ENCODE results near the gene MEIS2.

MEIS2 gene

DNA sequence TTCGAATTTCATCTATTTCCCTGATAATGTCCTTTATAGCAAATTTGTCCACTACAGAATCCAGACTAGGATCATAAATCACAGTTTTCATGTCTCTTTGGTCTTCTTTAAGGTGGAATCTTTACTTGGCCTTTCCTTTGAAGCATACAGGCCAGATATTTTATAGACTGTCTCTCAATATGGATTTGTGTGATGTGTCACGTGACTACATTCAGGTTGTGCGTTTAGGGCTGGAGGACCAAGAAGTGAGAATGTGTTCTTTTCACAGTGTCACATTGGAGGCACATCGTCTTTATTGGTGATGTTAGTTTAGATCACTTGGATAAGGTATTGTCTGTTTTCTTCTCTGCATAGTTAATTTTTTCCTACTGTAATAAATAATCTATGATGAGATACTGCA lies 232.9 kb downstream of the MEIS2 start:
- DNase-seq, result no peak

- no peak for DNase-seq
Measured at GRCh38 chr15:36866896-36867295, 233.5 kb downstream of the MEIS2 start.

DNA sequence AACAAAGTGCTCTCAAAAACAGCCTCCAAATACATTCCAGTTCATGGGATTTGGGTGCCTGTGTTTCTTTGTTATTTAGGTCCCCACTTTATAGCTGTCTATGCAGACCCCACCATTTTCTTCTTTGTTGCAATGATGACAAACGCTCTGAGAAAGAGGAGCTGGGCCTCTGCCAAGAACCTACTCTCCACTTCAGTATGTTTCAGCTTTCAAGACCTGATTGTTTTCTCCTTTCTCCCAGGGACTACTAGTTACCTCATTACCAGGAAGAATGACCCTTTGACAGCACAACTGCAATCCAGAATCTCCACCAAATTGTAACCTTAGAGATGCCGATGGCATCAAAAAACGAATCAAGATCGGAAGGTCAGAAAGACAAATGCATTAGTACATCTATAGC lies 236.8 kb downstream of the MEIS2 start:
- no peak for DNase-seq

DNA sequence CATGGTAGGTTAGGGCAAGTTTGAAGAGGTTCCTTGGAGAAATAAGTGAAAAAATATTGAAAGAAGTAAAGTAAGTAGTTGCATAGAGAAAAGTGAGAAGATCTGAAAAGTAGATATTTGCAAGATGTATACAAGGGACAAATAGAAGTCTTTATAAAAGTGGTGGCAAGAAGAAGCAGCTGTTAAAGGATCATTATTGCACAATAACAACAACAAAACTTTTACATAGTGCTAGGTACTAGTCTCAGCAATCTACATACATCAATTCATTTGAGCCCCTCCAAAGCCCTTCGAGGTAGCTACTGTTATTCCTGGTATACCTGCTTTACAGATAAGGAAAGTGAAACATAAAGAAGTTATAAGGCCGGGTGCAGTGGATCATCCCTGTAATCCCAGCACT lies 239.6 kb downstream of the MEIS2 start:
- DNase-seq, result no peak

GRCh38 chr15:36858423-36858822 lies 241.9 kb downstream of the MEIS2 start:
- DNase-seq, result no peak

DNA sequence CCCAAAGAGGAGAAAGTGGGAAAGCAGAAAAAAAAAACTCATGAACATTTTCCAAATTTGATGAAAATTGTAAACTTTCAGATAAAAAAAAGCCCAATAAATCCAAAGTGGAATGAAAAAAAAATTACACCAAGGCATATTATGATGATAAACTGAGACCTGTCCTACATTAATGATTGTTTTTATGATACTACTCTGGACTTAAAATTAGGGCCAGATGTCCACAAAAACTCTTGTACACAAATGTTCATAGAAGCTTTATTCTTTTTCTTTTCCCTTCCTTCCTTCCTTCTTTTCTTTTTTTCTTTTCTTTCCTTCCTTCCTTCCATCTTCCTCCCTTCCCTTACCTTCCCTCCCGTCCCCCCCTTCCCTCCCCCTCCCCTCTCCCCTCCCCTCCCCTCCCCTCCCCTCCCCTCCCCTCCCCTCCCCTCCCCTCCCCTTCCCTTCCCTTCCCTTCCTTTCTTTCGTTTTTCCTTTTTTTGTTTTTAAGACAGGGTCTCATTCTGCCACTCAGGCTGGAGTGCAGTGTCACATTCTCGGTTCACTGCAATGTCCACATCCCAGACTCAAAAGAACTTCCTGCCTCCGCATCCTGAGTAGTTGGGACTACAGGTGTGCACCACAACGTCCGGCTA lies 243.9 kb downstream of the MEIS2 start:
- no peak for DNase-seq

DNA sequence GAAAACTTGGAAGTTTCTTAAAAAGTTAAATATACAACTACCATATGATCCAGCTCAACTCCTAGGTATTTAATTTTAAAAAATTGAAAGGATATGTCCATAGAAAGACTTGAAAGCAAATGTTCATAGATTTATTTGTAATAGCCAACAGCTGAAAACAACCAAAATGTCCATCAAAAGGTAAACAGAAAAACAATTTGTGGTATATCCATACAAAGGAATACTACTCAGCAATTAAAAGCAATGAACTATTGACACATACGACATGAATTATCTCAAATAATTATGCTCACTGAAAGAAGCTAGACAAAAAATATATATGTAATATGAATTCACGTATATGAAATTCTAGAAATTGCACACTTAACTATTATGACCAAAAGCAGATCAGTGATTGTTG lies 249.5 kb downstream of the MEIS2 start:
- no peak for DNase-seq

GRCh38 chr15:36845270-36845669 lies 255.1 kb downstream of the MEIS2 start:
- no peak for DNase-seq

DNA sequence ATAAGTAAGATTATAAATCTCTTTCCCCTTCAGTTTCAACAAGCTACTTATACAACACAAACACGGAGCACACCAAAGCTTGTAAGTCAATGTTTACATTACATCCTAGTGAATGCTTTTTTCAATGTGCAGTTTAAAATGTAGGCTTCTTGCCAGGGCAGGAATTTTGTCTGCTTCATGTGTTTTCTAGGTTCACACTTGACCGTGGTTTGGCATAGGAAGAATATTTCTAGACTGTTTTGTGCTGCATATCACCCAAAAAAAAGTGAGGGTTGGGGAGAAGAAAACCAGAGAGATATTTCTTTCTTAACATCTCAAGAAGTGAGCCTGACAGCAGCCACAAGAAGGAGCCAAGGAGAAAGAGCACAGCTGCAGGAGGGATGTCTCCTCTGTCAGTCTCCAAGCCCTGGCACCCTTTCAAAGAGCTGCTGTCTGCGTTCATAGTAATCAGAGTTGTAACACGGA lies 255.8 kb downstream of the MEIS2 start:
- no peak for DNase-seq

- no peak for DNase-seq
Measured at GRCh38 chr15:36843822-36844221, 256.5 kb downstream of the MEIS2 start.

DNA sequence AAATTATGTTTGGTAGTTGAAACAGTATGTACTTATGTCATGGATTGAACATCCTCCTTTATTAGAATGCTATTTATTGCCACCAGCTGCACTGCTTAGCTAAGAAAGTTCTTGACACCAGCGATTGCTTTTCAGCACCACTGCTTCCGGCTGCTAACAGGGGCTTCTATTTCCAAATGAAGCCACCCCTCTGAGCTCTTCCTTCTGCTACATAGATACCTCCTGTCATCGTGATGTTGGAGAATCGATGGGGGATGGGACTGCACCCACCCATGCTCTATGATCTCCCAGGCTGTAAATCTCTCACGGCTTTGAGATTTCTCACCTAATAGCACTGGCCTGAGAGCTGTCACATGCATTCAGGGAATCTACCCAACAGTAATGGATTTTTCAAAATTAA lies 259.2 kb downstream of the MEIS2 start:
- DNase-seq, result no peak
